HG02840 (cell line): ENCODE data around the gene PRPF38B.
"Not testable (repeated sequence)": the region's sequence is repeated elsewhere in the genome, so short reads cannot be mapped to it uniquely, and the experiment has no call there.

ENCODE experiments used
- ATAC-seq: cut with Tn5 transposase; IDR thresholded peaks from one replicate; pipeline ENCODE4 v1.9.1; 2021; ENCODE audit warnings: mild to moderate bottlenecking, moderate library complexity, moderate number of reproducible peaks; ENCODE audit not compliant: unreplicated experiment, low FRiP score

The PRPF38B gene, protein sequence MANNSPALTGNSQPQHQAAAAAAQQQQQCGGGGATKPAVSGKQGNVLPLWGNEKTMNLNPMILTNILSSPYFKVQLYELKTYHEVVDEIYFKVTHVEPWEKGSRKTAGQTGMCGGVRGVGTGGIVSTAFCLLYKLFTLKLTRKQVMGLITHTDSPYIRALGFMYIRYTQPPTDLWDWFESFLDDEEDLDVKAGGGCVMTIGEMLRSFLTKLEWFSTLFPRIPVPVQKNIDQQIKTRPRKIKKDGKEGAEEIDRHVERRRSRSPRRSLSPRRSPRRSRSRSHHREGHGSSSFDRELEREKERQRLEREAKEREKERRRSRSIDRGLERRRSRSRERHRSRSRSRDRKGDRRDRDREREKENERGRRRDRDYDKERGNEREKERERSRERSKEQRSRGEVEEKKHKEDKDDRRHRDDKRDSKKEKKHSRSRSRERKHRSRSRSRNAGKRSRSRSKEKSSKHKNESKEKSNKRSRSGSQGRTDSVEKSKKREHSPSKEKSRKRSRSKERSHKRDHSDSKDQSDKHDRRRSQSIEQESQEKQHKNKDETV

GRCh38 chr1:108691942-108692723 lies at the start of gene PRPF38B:
Gene PRPF38B, plus strand, starts transcription at chr1:108692310. Its CDS starts 282 bp downstream, at chr1:108692592.
- peak; percentile 93 for ATAC-seq

DNA sequence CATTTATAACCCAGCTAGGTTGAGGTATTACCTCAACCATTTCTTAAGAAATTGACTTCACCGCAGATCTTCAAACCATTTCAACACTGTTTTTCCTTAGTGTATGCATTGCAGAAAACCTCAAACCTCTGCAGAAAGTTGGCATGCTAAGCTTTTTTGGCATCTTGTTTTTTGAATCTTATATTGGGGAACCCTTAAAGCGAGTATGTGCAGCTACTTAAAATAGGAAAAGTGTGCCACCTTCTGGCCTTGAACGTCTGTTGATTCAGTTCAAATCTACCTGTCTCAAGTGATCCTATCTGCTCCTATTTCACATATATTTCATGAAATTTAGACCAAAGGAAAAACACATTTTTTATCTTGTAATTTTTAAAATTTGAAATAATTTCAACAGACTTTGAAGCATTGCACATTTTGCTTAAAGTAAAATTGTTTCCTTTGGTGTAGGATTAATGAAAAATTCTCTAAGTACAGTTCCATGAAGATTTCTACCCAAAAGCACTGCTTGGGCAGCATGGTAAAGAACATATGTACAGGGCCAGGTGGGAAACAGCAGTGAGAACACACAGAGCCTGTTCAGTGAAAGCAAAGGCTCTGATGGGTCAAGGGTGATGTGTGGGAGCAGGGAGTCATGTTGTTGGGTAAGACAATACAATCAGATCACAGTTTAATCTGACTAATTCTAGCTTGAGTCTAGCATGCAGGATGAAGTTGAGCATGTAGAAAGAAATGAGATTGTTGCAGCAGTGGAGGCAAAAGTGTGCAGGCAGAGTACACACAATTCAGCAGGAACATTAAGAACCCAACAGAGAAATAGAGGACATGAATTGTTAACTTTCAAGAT lies 48.4 kb upstream of the PRPF38B start:
- ATAC-seq = no peak

DNA sequence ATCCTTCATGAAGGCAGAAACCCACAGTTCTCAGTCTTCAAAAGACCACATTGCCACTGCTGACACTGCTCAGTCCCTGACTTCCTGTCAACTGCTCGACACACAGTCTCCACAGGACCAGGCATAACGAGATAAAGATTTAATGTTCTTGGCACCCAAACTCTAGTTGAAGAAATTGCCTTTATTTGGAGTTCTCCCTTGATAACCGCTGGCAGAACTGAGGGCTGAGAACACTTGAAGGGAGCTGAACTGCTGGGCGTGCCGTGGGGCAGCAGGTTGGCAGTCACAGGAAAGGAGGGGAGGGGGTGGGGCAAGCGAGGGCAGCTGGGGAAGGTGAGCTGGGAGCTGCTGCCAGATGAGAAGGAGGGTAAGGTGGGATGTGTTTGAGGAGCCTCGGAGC lies 47.1 kb upstream of the PRPF38B start:
- no peak for ATAC-seq

GRCh38 chr1:108645564-108646184 lies 46.4 kb upstream of the PRPF38B start:
- no peak for ATAC-seq

DNA sequence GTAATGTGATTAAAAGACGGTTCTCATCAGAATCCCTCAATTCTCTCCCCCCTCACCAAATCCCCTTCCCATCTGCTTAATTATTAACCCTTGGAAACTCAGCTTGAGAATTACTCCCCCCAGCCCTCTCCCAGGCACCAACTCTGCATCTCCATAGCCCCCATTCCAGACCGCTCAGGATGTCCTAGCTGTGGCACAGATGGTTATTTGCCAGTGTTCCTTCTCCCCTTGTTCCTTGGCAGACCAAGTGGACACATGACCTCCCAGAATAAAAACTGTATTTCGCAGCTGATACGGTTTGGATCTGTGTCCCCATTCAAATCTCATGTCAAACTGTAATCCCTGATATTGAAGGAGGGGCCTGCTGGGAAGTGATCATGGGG lies 45.9 kb upstream of the PRPF38B start:
- ATAC-seq = no peak

DNA sequence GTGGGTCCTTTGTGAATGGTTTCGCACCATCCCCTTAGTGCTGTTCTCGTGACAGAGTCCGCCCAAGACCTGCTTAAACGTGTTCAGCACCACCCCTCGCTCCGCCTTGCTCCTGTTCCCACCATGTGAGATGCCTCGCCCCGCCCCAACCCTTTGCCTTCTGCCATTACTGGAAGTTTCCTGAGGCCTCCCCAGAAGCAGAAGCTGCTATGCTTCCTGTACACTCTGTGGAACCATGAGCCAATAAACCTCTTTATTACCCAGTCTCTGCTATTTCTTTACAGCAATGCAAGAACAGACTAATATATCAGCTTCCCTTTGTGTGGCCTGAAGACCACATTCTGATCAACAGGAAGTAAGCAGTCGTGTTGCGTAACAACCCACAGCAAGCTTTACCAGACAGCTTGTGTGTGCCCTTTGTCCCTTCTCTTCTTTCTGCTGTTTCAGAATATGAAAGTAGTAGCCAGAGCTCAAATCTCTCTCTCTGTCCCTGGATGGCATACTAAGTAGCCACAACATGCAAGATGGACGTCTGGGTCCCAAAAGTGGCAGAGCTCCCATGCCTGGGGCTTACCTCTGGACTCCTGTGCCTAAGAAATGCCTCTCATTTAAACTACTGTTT lies 45.4 kb upstream of the PRPF38B start:
- ATAC-seq = no peak

DNA sequence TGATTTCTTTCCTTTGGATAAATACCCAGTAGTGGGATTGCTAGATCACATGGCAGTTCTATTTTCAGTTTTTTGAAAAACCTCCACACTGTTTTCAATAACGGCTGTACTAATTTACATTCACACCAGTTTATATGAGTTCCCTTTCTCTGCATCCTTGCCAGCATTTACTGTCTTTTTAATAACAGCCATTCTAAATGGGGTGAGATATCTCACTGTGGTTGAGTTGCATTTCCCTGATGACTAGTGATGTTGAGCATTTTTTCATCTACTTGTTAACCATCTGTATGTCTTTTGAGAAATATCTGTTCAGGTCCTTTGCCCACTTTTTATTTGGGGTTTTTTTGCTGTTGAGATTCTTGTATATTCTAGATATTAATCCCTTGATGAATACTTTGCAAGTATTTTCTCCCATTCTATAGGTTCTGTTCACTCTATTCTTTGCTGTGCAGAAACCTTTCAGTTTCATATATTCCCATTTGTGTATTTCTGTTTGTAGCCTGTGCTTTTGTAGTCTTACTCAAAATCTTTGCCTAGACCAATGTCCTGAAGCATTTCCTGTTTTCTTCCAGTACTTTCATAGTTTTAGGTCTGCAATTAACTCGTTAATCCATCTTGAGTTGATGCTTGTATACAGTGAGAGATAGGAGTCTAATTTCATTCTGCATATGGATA lies 38.5 kb upstream of the PRPF38B start:
- ATAC-seq = no peak

DNA sequence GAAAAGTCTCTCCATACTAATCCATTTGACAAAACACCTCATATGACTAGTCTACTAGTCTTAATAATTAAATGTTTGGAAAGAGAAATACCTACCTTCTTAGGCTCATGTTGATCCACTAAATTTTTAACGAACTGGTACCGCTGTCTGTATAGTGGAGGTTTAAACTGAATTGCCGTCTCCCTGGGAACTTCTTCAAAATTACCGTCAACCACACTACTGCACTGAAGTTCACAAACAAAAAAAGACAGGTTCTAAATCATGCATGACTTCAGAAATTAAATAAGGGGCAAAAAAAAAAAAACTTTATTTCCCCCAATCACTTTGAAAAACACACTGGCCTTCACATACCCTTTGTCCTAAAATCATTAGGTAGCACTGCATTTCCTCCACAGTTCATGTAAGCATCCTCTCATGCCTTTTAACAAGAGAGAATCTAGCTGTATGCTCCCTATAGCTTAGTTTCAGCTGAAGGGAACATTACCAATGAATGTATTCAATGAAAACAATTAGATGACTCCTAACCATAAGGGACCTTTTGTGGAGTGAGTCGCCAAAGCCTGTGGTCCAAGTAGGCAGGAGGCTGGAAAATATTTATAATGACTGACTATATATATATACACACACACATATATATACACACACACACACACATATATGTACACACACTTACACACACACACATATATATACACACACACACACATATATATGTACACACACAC lies 34.6 kb upstream of the PRPF38B start:
- ATAC-seq = no peak

DNA sequence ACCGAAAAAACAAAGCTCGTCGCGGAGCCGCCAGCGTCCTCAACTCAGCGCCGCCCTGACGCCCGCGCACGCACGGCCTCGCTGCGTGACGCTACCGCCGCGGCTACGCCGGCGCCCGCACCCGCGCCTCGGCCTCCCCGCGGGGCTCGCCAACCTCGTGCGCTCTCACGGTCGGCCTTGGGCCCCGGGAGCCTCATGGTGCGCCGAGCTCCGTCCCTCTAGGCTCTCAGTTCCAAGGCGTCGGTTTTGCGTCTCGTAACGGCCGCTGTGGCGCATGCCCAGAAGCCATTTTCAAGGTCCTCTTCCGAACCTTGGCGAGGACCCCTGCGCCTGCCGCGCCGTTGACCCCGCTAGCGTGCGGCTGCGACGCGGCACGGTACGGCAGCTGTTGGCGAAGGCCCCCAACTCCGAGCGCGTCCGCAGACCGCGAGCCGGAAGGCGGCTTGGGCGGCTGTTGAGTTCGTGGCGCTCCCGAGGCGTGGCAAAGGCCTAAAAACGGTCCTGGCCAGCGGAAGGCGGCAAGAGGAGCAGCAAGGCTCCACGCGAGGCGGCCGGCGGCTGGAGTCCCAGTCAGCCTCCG lies 31.0 kb upstream of the PRPF38B start, which contains the start of gene HENMT1:
Gene HENMT1, minus strand, starts transcription at position 64 of the 580 bp plus-strand sequence. CDS start 1,209 bp downstream, outside the sequence.
- ATAC-seq = peak; percentile 79

DNA sequence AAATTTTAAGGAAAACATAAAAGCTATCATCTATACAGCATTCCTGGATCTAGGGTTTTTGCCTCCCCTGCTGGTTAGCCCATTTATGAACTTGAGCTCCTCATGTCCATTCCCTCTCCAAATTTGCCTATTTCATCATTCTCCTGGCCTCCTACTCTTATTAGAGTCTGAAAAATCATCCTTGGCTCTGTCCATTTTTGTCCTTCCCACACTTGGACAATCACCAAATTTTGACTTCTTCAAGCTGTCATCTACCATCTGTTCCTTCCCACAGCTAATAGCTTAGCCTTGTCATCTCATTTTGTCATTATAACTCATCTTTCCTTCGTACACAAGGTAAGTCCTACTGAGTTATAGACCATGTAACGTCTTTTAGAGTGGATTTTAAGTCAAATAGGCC lies 29.0 kb upstream of the PRPF38B start:
- no peak for ATAC-seq

- ATAC-seq = no peak
These were observed 27.6 kb upstream of the PRPF38B start for GRCh38 chr1:108664481-108664880.

DNA sequence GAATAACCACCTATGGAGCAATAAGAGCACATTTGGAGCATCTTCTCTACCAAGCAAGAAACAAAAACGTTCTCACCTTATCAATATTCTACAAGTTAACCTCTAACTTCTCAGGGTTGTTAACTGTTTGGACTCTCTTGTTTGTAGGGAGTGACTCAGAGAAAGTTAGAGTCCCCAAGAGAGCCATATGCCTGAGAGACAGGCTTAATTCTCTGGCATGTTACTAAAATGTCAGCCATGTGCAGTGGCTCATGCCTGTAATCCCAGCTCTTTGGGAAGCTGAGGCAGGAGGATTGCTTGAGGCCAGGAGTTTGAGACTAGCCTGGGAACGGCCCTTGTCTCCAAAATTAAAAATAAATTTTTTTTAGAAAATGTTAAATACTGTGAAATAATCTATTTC lies 27.0 kb upstream of the PRPF38B start:
- no peak for ATAC-seq

DNA sequence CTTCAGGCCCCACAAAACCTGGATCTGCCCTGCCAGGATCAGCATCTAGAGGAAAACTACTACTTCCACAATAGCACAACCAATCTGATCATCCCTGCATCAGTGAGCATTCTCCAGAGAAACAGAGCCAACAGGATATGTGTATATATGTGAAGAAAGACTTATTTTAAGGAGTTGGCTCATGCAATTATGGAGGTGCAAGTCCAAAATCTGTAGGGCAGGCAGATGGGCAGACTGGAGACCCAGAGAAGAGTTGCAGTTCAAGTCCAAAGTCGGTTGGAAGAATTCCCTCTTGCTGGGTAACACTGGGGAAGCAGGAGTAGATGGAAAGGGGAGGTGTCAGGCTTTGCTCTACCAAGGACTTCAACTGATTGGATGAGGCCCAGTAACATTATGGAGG lies 26.3 kb upstream of the PRPF38B start:
- no peak for ATAC-seq

- ATAC-seq = not testable (repeated sequence)
These were observed 24.7 kb upstream of the PRPF38B start for GRCh38 chr1:108667422-108667821.

DNA sequence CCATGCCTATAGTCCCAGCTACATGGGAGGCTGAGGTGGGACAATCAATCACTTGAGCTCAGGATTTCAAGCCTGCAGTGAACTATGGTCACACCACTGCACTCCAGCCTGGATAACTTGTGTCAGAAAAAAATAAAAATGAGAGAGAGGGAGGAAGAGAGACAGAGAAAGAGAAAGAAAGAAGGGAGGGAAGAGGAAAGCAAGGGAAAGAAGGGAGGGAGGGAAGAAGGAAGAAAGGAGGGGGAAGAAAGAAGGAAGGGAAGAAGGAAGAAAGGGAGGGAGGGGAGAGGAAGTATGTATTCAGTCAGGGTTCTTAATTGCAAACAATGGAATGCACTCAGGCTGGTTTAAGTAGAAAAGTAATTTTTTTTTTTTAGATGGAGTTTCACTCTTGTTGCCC lies 23.3 kb upstream of the PRPF38B start:
- ATAC-seq = no peak

DNA sequence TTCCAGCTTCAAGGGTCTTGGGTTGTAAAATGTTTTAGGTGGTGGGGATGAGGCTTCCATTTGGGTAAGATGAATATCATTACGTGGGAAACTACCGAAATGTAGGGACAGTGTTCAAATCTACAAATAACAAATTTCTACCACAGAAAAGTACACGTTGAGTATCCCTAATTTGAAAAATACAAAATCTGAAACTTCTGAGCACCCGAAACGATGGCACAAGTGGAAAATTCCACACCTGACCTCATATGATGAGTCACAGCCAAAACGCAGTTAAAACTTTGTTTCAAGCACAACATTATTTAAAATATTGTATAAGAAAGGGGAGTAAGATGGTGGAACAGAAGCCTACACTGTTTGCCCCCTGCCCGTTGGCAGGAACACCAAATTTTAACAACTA lies 22.4 kb upstream of the PRPF38B start:
- no peak for ATAC-seq

- no peak for ATAC-seq
These were observed 21.9 kb upstream of the PRPF38B start for GRCh38 chr1:108670131-108670773.

DNA sequence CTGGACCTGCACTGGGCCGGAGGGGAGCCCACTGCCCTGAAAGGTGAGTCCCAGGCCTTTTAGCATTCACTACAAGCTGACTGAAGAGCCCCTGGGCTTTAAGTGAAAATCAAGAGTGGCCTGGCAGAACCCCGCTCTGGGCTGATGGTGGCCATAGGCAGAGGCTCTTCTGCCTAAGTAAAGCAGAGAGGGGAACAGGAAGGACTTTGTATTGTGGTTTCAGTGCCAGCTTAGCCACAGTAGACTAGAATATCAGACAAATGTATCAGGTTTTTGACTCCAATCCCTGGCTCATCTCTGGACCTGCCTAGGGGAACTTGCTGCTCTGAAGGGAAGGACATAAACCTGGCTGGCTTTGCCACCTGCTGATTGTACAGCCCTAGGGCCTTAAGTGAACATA lies 21.0 kb upstream of the PRPF38B start:
- no peak for ATAC-seq
